ENCODE measurements around the gene ZNF287. TPM values are rescaled to one million over a fixed set of nuclear protein-coding genes. Genes with fewer than 3 reads are reported as not detected.

ZNF287 gene
- polyA plus RNA-seq, 1 donor (not counting 4 experiments of a cell fraction or from before 2014, with no cell fraction given) = 7.3 TPM

- Histone ChIP-seq H3K9me3 (ENCODE audit: control insufficient read depth, low read depth, low read length) (no peaks in the 10 kb centered on the region), H2AFZ (ENCODE audit: control insufficient read depth, low read length) (peak overlapping the region; percentile 95), H3K9me1 (ENCODE audit: control insufficient read depth, extremely low read depth, insufficient read depth, low read length) (no peaks in the 10 kb centered on the region), H4K20me1 (ENCODE audit: control insufficient read depth, extremely low read depth, insufficient read depth, low read length) (no peaks in the 10 kb centered on the region), H3K27me3 (ENCODE audit: control insufficient read depth, extremely low read depth, insufficient read depth, low read length) (peaks cover 10% of the 10 kb centered on the region), H3K4me2 (ENCODE audit: control insufficient read depth, extremely low read depth, insufficient read depth, low read depth, low read length) (peak overlapping the region; percentile 94), H3K9ac (ENCODE audit: control insufficient read depth, extremely low read depth, insufficient read depth, low read length) (peak overlapping the region; percentile 56), H3K36me3 (ENCODE audit: control insufficient read depth in 2 of 2, extremely low read depth in 1 of 2, insufficient read depth in 2 of 2, low read length in 2 of 2) (no peaks in the 10 kb centered on the region), H3K79me2 (ENCODE audit: control insufficient read depth, insufficient read depth, low read length) (no peaks in the 10 kb centered on the region), H3K27ac (ENCODE audit: control insufficient read depth, insufficient read depth, low read length) (no peak overlapping the region), H3K4me3 (ENCODE audit: control insufficient read depth in 2 of 3, extremely low read depth in 1 of 3, insufficient read depth in 2 of 3, low read depth in 1 of 3, low read length in 3 of 3) (peak overlapping the region; percentile 58 to 81 (median 80)), H3K4me1 (ENCODE audit: control insufficient read depth, extremely low read depth, insufficient read depth, low read length) (peaks cover 7% of the 10 kb centered on the region)
- FAIRE-seq (peak; percentile 81), DNase-seq (ENCODE audit: low read depth, low spot score) (peak; percentile 33)
- dilution Hi-C loops (cut with MboI; ENCODE audit: extremely low pct_ligation_motif_present, low sequenced_read_pairs) = no loop called here
- no peak for TF ChIP-seq EZH2 (IDR thresholded peaks at IDR 0.05; ENCODE audit: low read length)
- TF ChIP-seq, protein P1, sequence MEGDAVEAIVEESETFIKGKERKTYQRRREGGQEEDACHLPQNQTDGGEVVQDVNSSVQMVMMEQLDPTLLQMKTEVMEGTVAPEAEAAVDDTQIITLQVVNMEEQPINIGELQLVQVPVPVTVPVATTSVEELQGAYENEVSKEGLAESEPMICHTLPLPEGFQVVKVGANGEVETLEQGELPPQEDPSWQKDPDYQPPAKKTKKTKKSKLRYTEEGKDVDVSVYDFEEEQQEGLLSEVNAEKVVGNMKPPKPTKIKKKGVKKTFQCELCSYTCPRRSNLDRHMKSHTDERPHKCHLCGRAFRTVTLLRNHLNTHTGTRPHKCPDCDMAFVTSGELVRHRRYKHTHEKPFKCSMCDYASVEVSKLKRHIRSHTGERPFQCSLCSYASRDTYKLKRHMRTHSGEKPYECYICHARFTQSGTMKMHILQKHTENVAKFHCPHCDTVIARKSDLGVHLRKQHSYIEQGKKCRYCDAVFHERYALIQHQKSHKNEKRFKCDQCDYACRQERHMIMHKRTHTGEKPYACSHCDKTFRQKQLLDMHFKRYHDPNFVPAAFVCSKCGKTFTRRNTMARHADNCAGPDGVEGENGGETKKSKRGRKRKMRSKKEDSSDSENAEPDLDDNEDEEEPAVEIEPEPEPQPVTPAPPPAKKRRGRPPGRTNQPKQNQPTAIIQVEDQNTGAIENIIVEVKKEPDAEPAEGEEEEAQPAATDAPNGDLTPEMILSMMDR (optimal IDR thresholded peaks at IDR 0.05 in 1 of 3, IDR thresholded peaks at IDR 0.05 in 1 of 3, conservative IDR thresholded peaks at IDR 0.05 in 1 of 3; ENCODE audit: extremely low read depth in 1 of 3, insufficient read depth in 2 of 3, low read length in 3 of 3) = peak; percentile 89 to 99 (median 93)
These were observed 20.3 kb upstream of the ZNF287 start for GRCh38 chr17:16589097-16589969.

GRCh38 chr17:16585796-16586195 is 16.8 kb upstream of the ZNF287 start:
- peaks cover 7% of the 10 kb centered on the region for H3K27me3 ChIP-seq (ENCODE audit: control insufficient read depth, extremely low read depth, insufficient read depth, low read length)
- H3K4me3 ChIP-seq (ENCODE audit: control insufficient read depth in 2 of 3, extremely low read depth in 1 of 3, insufficient read depth in 2 of 3, low read depth in 1 of 3, low read length in 3 of 3) = no peak overlapping the region
- FAIRE-seq = no peak
- H3K36me3 ChIP-seq (ENCODE audit: control insufficient read depth in 2 of 2, extremely low read depth in 1 of 2, insufficient read depth in 2 of 2, low read length in 2 of 2) = no peaks in the 10 kb centered on the region
- dilution Hi-C loops (cut with MboI; ENCODE audit: extremely low pct_ligation_motif_present, low sequenced_read_pairs) = no loop called here
- no peak overlapping the region for H3K4me2 ChIP-seq (ENCODE audit: control insufficient read depth, extremely low read depth, insufficient read depth, low read depth, low read length)
- DNase-seq (ENCODE audit: low read depth, low spot score) = no peak
- no peak overlapping the region for H2AFZ ChIP-seq (ENCODE audit: control insufficient read depth, low read length)
- H3K9me1 ChIP-seq (ENCODE audit: control insufficient read depth, extremely low read depth, insufficient read depth, low read length) = no peaks in the 10 kb centered on the region
- H3K9ac ChIP-seq (ENCODE audit: control insufficient read depth, extremely low read depth, insufficient read depth, low read length) = no peak overlapping the region
- H4K20me1 ChIP-seq (ENCODE audit: control insufficient read depth, extremely low read depth, insufficient read depth, low read length) = no peaks in the 10 kb centered on the region
- TF ChIP-seq EZH2 (IDR thresholded peaks at IDR 0.05; ENCODE audit: low read length) = no peak
- TF ChIP-seq, protein P1 (optimal IDR thresholded peaks at IDR 0.05 in 1 of 3, IDR thresholded peaks at IDR 0.05 in 1 of 3, conservative IDR thresholded peaks at IDR 0.05 in 1 of 3; ENCODE audit: extremely low read depth in 1 of 3, insufficient read depth in 2 of 3, low read length in 3 of 3) = no peak
- no peaks in the 10 kb centered on the region for H3K79me2 ChIP-seq (ENCODE audit: control insufficient read depth, insufficient read depth, low read length)
- H3K4me1 ChIP-seq (ENCODE audit: control insufficient read depth, extremely low read depth, insufficient read depth, low read length) = peaks cover 10% of the 10 kb centered on the region
- H3K9me3 ChIP-seq (ENCODE audit: control insufficient read depth, low read depth, low read length) = no peaks in the 10 kb centered on the region
- H3K27ac ChIP-seq (ENCODE audit: control insufficient read depth, insufficient read depth, low read length) = no peak overlapping the region

Data from keratinocyte (primary cell).